ENCODE results near the gene SEMA4G. TPM values are rescaled to one million over a fixed set of nuclear protein-coding genes. Genes with fewer than 3 reads are reported as not detected.

The SEMA4G gene
- total and polyA plus RNA-seq, 2 of the 4 experiments (the other 2 are of a cell fraction): 0.90 to 8.7 TPM

- 45% methylated on average over 4 of the region's 13 CpGs; no CpG with 5 or more reads in 1 of the 2 experiments for WGBS, 2 experiments (ENCODE audit: extremely low coverage in 2 of 2, insufficient read length in 1 of 2)
- H2AFZ ChIP-seq (replicated peaks; ENCODE audit: low read length, poor library complexity): no peak overlapping the region
- no peaks in the 10 kb centered on the region for H3K79me1 ChIP-seq (ENCODE audit: low read depth in 1 of 2, low read length in 2 of 2)
- ChIA-PET POLR2A (ENCODE audit: unreplicated experiment) (no interaction called here), CTCF (no interaction called here)
- no peak overlapping the region for H2BK5ac ChIP-seq (ENCODE audit: low read depth, low read length, poor library complexity, severe bottlenecking)
- dilution Hi-C loops (cut with HindIII; ENCODE audit: low sequenced_read_pairs, unreplicated experiment) (no loop called here), in situ Hi-C loops (cut with MboI; ENCODE audit: low sequenced_read_pairs) (no loop called here), intact Hi-C loops (cut with micrococcal nuclease) (no loop called here)
- H3K27me3 ChIP-seq (ENCODE audit: control insufficient read depth, insufficient read depth, low read length): no peaks in the 10 kb centered on the region
- no peak for DNase-seq
- no peak overlapping the region for H4K5ac ChIP-seq (ENCODE audit: low read depth, low read length)
- H2AK9ac ChIP-seq (replicated peaks; ENCODE audit: low read depth, low read length, poor library complexity): peak overlapping the region; percentile 24
- H3K4me3 ChIP-seq (ENCODE audit: insufficient read depth, low read depth, low read length): no peak overlapping the region
- no peaks in the 10 kb centered on the region; the same call in 1 of the 2 replicates for H4K20me1 ChIP-seq (ENCODE audit: insufficient read depth, low read length)
- no peak overlapping the region for H3K23ac ChIP-seq (ENCODE audit: low read depth, low read length)
- no peak overlapping the region for H4K8ac ChIP-seq (ENCODE audit: low read depth in 2 of 2, low read length in 2 of 2)
- H2BK120ac ChIP-seq (ENCODE audit: low read depth, low read length): no peak overlapping the region
- H3K27ac ChIP-seq (ENCODE audit: insufficient read depth, low read length): no peak overlapping the region
- no TSS peak for BruUV-seq (replicated peaks)
- H3K36me3 ChIP-seq (ENCODE audit: control insufficient read depth, insufficient read depth, low read length): no peaks in the 10 kb centered on the region
- H2BK20ac ChIP-seq (ENCODE audit: low read depth, low read length): no peak overlapping the region
- no peak overlapping the region for H3K56ac ChIP-seq (ENCODE audit: extremely low read depth, insufficient read depth, low read length)
- peaks cover 12% of the 10 kb centered on the region; the same call in 1 of the 2 replicates for H3K9me1 ChIP-seq (ENCODE audit: insufficient read depth, low read length)
- no peak for TF ChIP-seq RCOR1 (IDR thresholded peaks at IDR 0.05; ENCODE audit: insufficient replicate concordance, low read length)
- no peak for TF ChIP-seq CHD1 (IDR thresholded peaks at IDR 0.05; ENCODE audit: low read depth, low read length)
- no peak overlapping the region for H4K91ac ChIP-seq (ENCODE audit: insufficient read depth, low read depth, low read length)
- no peak overlapping the region for H2AK5ac ChIP-seq (ENCODE audit: low read depth, low read length)
- H3K4me1 ChIP-seq (ENCODE audit: control insufficient read depth, insufficient read depth, low read length): peaks cover 6% of the 10 kb centered on the region
- no peak overlapping the region for H3K18ac ChIP-seq (ENCODE audit: low read depth, low read length)
- no peak overlapping the region for H3K9ac ChIP-seq (ENCODE audit: low read depth, low read length)
- H3K14ac ChIP-seq (replicated peaks; ENCODE audit: low read depth, low read length): no peak overlapping the region
- no peak overlapping the region for H2BK15ac ChIP-seq (ENCODE audit: low read depth, low read length)
- no peak overlapping the region for H3K4ac ChIP-seq (ENCODE audit: low read depth, low read length)
- H3K4me2 ChIP-seq (ENCODE audit: low read depth, low read length): no peak overlapping the region
- H3K9me3 ChIP-seq (ENCODE audit: control insufficient read depth, insufficient read depth, low read length): no peaks in the 10 kb centered on the region
- no peak for ATAC-seq (ENCODE audit: low read depth)
Observed at GRCh38 chr10:100972115-100972903, 3.0 kb downstream of the SEMA4G start.
